ENCODE data around the gene SUGP2. TPM values are rescaled to one million over a fixed set of nuclear protein-coding genes. Genes with fewer than 3 reads are reported as not detected.

SUGP2 gene
- total RNA-seq, 1 donor from 2014 or later = 123 TPM

DNA sequence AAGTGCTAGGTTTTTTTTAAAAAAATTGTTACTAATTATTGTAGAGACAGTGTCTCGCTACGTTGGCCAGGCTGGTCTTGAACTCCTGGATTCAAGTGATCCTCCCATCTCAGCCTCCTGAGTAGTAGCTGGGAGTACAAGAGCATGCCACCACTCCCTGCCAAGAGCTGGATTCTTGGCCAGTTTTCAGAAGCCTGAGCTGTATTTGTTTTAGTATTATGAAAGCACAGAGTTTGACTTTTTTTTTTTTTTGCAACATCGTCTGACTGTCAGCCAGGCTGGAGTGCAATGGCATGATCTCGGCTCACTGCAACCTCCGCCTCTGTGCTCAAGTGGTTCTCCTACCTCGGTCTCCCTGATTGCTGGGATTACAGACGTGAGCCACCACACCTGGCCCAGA, 7.1 kb upstream of the SUGP2 start:
- Histone ChIP-seq H4K20me1 (ENCODE audit: low read depth) (peaks cover 9% of the 10 kb centered on the region), H3F3A (ENCODE audit: low read depth) (no peaks in the 10 kb centered on the region), H3K79me2 (ENCODE audit: low read depth) (peaks cover 64% of the 10 kb centered on the region), H3K9ac (no peak overlapping the region), H3K27ac (no peak overlapping the region), H2AFZ (replicated peaks) (no peak overlapping the region), H3K36me3 (no peaks in the 10 kb centered on the region), H3K27me3 (no peaks in the 10 kb centered on the region), H3K4me2 (no peak overlapping the region), H3K9me3 (ENCODE audit: low read depth) (peaks cover 7% of the 10 kb centered on the region), H3K4me3 (no peak overlapping the region), H3K4me1 (no peaks in the 10 kb centered on the region)
- no peak for DNase-seq (ENCODE audit: low spot score)
- H3K27ac Mint-ChIP-seq = no peak overlapping the region
- H3K36me3 Mint-ChIP-seq = peaks cover 32% of the 10 kb centered on the region
- TF ChIP-seq, protein P1, sequence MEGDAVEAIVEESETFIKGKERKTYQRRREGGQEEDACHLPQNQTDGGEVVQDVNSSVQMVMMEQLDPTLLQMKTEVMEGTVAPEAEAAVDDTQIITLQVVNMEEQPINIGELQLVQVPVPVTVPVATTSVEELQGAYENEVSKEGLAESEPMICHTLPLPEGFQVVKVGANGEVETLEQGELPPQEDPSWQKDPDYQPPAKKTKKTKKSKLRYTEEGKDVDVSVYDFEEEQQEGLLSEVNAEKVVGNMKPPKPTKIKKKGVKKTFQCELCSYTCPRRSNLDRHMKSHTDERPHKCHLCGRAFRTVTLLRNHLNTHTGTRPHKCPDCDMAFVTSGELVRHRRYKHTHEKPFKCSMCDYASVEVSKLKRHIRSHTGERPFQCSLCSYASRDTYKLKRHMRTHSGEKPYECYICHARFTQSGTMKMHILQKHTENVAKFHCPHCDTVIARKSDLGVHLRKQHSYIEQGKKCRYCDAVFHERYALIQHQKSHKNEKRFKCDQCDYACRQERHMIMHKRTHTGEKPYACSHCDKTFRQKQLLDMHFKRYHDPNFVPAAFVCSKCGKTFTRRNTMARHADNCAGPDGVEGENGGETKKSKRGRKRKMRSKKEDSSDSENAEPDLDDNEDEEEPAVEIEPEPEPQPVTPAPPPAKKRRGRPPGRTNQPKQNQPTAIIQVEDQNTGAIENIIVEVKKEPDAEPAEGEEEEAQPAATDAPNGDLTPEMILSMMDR (IDR thresholded peaks at IDR 0.05) = no peak
- TF ChIP-seq EZH2 (IDR thresholded peaks at IDR 0.05) (no peak), EZH2phosphoT487 (IDR thresholded peaks at IDR 0.05) (no peak)
- H3K4me1 Mint-ChIP-seq = no peaks in the 10 kb centered on the region
- peaks cover 5% of the 10 kb centered on the region for H3K9me3 Mint-ChIP-seq
- H3K27me3 Mint-ChIP-seq (ENCODE audit: insufficient read depth, low read depth) = peaks cover 3% of the 10 kb centered on the region
- H3K4me3 Mint-ChIP-seq = no peak overlapping the region

DNA sequence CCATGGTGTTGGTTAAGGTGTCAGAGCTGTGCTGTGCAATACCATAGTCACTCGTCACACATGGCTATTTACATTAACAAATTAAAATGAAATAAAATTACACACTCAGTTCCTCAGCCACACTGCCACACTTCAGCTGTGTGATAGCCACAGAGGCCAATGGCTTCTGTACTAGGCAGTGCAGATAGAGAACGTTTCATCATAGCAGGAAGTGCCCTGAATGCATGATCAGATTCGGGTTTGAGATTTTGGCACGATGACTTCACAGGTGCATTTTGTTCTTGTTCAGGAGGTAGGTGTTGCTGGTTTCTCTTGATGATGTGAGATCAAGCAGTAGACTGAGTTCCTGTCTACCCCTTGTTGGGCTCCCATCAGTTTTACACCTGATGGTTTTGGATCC, 6.6 kb upstream of the SUGP2 start:
- Histone ChIP-seq H3K4me3 (no peak overlapping the region), H3K27ac (no peak overlapping the region), H3K36me3 (no peaks in the 10 kb centered on the region), H3K4me2 (no peak overlapping the region), H3K79me2 (ENCODE audit: low read depth) (peaks cover 69% of the 10 kb centered on the region), H3K9ac (no peak overlapping the region), H3K4me1 (no peaks in the 10 kb centered on the region), H2AFZ (replicated peaks) (no peak overlapping the region), H3F3A (ENCODE audit: low read depth) (no peaks in the 10 kb centered on the region), H4K20me1 (ENCODE audit: low read depth) (peaks cover 10% of the 10 kb centered on the region), H3K9me3 (ENCODE audit: low read depth) (peaks cover 7% of the 10 kb centered on the region), H3K27me3 (no peaks in the 10 kb centered on the region)
- H3K4me3 Mint-ChIP-seq = no peak overlapping the region
- peaks cover 29% of the 10 kb centered on the region for H3K36me3 Mint-ChIP-seq
- DNase-seq (ENCODE audit: low spot score) = no peak
- no peak for TF ChIP-seq EZH2 (IDR thresholded peaks at IDR 0.05)
- TF ChIP-seq, protein P1 (IDR thresholded peaks at IDR 0.05) = no peak
- TF ChIP-seq EZH2phosphoT487 (IDR thresholded peaks at IDR 0.05) = no peak
- no peaks in the 10 kb centered on the region for H3K4me1 Mint-ChIP-seq
- H3K27ac Mint-ChIP-seq = no peak overlapping the region
- H3K9me3 Mint-ChIP-seq = peaks cover 5% of the 10 kb centered on the region
- H3K27me3 Mint-ChIP-seq (ENCODE audit: insufficient read depth, low read depth) = peaks cover 3% of the 10 kb centered on the region

DNA sequence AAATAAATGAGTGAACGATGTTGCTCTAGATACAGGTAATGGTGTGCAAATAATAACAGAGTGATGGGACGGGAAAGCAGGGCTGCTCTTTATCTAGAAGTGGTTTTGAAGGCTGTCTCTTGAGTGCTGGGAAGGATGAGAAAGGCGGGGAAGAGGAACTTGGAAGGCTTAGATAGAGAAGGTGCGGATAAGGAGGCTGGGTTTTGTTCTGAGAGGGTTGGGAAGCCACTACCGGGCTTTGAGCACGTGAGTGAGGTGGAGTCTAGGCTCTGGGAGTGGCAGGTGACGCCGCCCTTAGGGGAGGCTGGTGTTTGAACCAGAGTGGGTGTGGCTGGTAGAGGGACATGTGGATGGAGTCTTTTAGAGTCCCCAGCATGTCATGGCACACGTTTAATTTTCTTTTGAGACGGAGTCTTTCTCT, 897 bp upstream of the SUGP2 start:
- H3K9me3 Mint-ChIP-seq = peaks cover 5% of the 10 kb centered on the region
- peaks cover 92% of the 10 kb centered on the region for H3K79me2 ChIP-seq (ENCODE audit: low read depth)
- H3K4me1 ChIP-seq = peaks cover 4% of the 10 kb centered on the region
- H3K4me3 ChIP-seq = peak overlapping the region; percentile 98
- H3K36me3 ChIP-seq = no peaks in the 10 kb centered on the region
- peak; percentile 72 for DNase-seq (ENCODE audit: low spot score)
- H3K4me2 ChIP-seq = peak overlapping the region; percentile 96
- H3K27ac Mint-ChIP-seq = no peak overlapping the region
- peaks cover 48% of the 10 kb centered on the region for H4K20me1 ChIP-seq (ENCODE audit: low read depth)
- no peak overlapping the region for H3K9ac ChIP-seq
- peaks cover 18% of the 10 kb centered on the region for H3K4me1 Mint-ChIP-seq
- peak overlapping the region; percentile 90 for H3K4me3 Mint-ChIP-seq
- peaks cover 28% of the 10 kb centered on the region for H3K36me3 Mint-ChIP-seq
- H3K27me3 ChIP-seq = no peaks in the 10 kb centered on the region
- H3K27ac ChIP-seq = no peak overlapping the region
- H3K27me3 Mint-ChIP-seq (ENCODE audit: insufficient read depth, low read depth) = peaks cover 3% of the 10 kb centered on the region
- peaks cover 23% of the 10 kb centered on the region for H3F3A ChIP-seq (ENCODE audit: low read depth)
- peaks cover 7% of the 10 kb centered on the region for H3K9me3 ChIP-seq (ENCODE audit: low read depth)
- TF ChIP-seq, protein P1 (IDR thresholded peaks at IDR 0.05) = no peak
- TF ChIP-seq EZH2 (IDR thresholded peaks at IDR 0.05) (no peak), EZH2phosphoT487 (IDR thresholded peaks at IDR 0.05) (no peak)
- H2AFZ ChIP-seq (replicated peaks) = peak overlapping the region; percentile 99
